ENCODE data around the gene ACVR1C. TPM values are rescaled to one million over a fixed set of nuclear protein-coding genes. Genes with fewer than 3 reads are reported as not detected.

Gene ACVR1C
- total and polyA plus RNA-seq, 2 experiments from 2014 or later, result 1.3 to 3.0 TPM

- no peaks in the 10 kb centered on the region for H3K9me2 ChIP-seq (replicated peaks; ENCODE audit: insufficient read depth)
- TF ChIP-seq EZH2phosphoT487 (IDR thresholded peaks at IDR 0.05; ENCODE audit: low read depth, severe bottlenecking, unreplicated experiment) (no peak), EZH2 (IDR thresholded peaks at IDR 0.05; ENCODE audit: borderline replicate concordance) (no peak)
- TF ChIP-seq, protein P1, sequence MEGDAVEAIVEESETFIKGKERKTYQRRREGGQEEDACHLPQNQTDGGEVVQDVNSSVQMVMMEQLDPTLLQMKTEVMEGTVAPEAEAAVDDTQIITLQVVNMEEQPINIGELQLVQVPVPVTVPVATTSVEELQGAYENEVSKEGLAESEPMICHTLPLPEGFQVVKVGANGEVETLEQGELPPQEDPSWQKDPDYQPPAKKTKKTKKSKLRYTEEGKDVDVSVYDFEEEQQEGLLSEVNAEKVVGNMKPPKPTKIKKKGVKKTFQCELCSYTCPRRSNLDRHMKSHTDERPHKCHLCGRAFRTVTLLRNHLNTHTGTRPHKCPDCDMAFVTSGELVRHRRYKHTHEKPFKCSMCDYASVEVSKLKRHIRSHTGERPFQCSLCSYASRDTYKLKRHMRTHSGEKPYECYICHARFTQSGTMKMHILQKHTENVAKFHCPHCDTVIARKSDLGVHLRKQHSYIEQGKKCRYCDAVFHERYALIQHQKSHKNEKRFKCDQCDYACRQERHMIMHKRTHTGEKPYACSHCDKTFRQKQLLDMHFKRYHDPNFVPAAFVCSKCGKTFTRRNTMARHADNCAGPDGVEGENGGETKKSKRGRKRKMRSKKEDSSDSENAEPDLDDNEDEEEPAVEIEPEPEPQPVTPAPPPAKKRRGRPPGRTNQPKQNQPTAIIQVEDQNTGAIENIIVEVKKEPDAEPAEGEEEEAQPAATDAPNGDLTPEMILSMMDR (IDR thresholded peaks at IDR 0.05; ENCODE audit: poor library complexity), result no peak
Observed at GRCh38 chr2:157606534-157606933, 22.1 kb downstream of the ACVR1C start.

DNA sequence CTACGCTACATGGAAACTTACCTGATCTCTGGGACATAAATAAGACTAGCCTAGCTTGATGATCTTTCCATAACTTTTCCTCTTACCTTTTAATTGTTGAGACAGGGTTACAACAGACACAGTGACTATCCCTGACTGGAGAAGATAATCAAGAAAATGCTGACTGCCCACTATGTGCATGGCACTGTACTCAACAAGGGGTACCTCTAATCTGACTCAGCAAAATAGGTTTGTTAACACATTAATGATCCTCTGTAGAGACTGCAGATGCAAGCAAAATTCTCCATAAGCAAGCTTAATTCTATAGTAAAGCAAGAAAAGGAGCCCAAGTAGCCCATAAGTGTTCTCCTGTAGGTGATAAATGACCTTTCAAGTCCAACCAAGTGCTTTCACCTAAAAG, 25.5 kb downstream of the ACVR1C start:
- Histone ChIP-seq H3K4me2 (no peak overlapping the region), H3K27me3 (peaks cover 3% of the 10 kb centered on the region)

More at GRCh38 chr2:157606534-157606933, 22.1 kb downstream of the ACVR1C start:
- Histone ChIP-seq H2AFZ (no peak overlapping the region), H4K20me1 (ENCODE audit: insufficient read depth, poor library complexity, severe bottlenecking) (no peaks in the 10 kb centered on the region), H3K4me1 (ENCODE audit: insufficient read depth) (no peaks in the 10 kb centered on the region), H3K27ac (no peak overlapping the region), H3K9me3 (ENCODE audit: low read depth) (no peaks in the 10 kb centered on the region), H3K4me2 (no peak overlapping the region), H3K4me3 (no peak overlapping the region), H3K79me2 (no peaks in the 10 kb centered on the region), H3K36me3 (replicated peaks; ENCODE audit: insufficient read depth, low read depth) (no peaks in the 10 kb centered on the region), H3K27me3 (peaks cover 3% of the 10 kb centered on the region)
- DNase-seq (ENCODE audit: low spot score), result no peak

GRCh38 chr2:157601807-157602206, 26.9 kb downstream of the ACVR1C start:
- Histone ChIP-seq H3K27ac (no peak overlapping the region), H3K9me3 (ENCODE audit: low read depth) (no peaks in the 10 kb centered on the region), H3K9me2 (replicated peaks; ENCODE audit: insufficient read depth) (no peaks in the 10 kb centered on the region), H3K79me2 (no peaks in the 10 kb centered on the region), H3K4me3 (no peak overlapping the region), H3K27me3 (peaks cover 12% of the 10 kb centered on the region), H3K4me2 (no peak overlapping the region), H3K36me3 (replicated peaks; ENCODE audit: insufficient read depth, low read depth) (no peaks in the 10 kb centered on the region), H4K20me1 (ENCODE audit: insufficient read depth, poor library complexity, severe bottlenecking) (no peaks in the 10 kb centered on the region), H3K4me1 (ENCODE audit: insufficient read depth) (no peaks in the 10 kb centered on the region), H2AFZ (no peak overlapping the region)
- 80% methylated on average over 4 of the region's 4 CpGs for WGBS (ENCODE audit: low lambda C conversion rate, missing lambda C conversion rate)
- no peak for TF ChIP-seq EZH2phosphoT487 (IDR thresholded peaks at IDR 0.05; ENCODE audit: low read depth, severe bottlenecking, unreplicated experiment)
- TF ChIP-seq, protein P1 (IDR thresholded peaks at IDR 0.05; ENCODE audit: poor library complexity), result no peak
- TF ChIP-seq EZH2 (IDR thresholded peaks at IDR 0.05; ENCODE audit: borderline replicate concordance), result no peak
- DNase-seq (ENCODE audit: low spot score), result no peak

More for the DNA sequence above, 25.5 kb downstream of the ACVR1C start:
- no peaks in the 10 kb centered on the region for H3K9me2 ChIP-seq (replicated peaks; ENCODE audit: insufficient read depth)
- H3K4me3 ChIP-seq, result no peak overlapping the region
- H3K79me2 ChIP-seq, result no peaks in the 10 kb centered on the region
- no peak for DNase-seq (ENCODE audit: low spot score)
- H3K36me3 ChIP-seq (replicated peaks; ENCODE audit: insufficient read depth, low read depth), result no peaks in the 10 kb centered on the region
- H3K9me3 ChIP-seq (ENCODE audit: low read depth), result no peaks in the 10 kb centered on the region
- no peaks in the 10 kb centered on the region for H4K20me1 ChIP-seq (ENCODE audit: insufficient read depth, poor library complexity, severe bottlenecking)
- H3K27ac ChIP-seq, result no peak overlapping the region
- no peaks in the 10 kb centered on the region for H3K4me1 ChIP-seq (ENCODE audit: insufficient read depth)
- H2AFZ ChIP-seq, result no peak overlapping the region
- TF ChIP-seq EZH2 (IDR thresholded peaks at IDR 0.05; ENCODE audit: borderline replicate concordance) (no peak), EZH2phosphoT487 (IDR thresholded peaks at IDR 0.05; ENCODE audit: low read depth, severe bottlenecking, unreplicated experiment) (no peak)
- TF ChIP-seq, protein P1 (IDR thresholded peaks at IDR 0.05; ENCODE audit: poor library complexity), result no peak
- WGBS (ENCODE audit: low lambda C conversion rate, missing lambda C conversion rate), result 97% methylated on average over 1 of the region's 1 CpG

Measured in hepatocyte (in vitro differentiated cells).